Parathyroid adenoma (tissue), 2 donors: ENCODE measurements around the gene PDE9A.

Source experiments
- H2AFZ ChIP-seq: fragments of 300-600 bp; sonication (generic); one replicate; pipeline ENCODE4 v1.7.0; 2017; ENCODE audit warnings: antibody characterized with exemption, mild to moderate bottlenecking
- H3K27ac ChIP-seq: fragments of 300-600 bp; sonication (generic); one replicate; pipeline ENCODE4 v1.7.0; 2017
- H3K27me3 ChIP-seq: fragments of 300-600 bp; sonication (generic); one replicate; pipeline ENCODE4 v1.7.0; 2017; ENCODE audit warnings: low read length; ENCODE audit not compliant: control insufficient read depth, insufficient read depth
- H3K36me3 ChIP-seq: fragments of 300-600 bp; sonication (generic); one replicate; pipeline ENCODE4 v1.7.0; 2017; ENCODE audit warnings: low read length; ENCODE audit not compliant: control insufficient read depth, insufficient read depth
- H3K4me1 ChIP-seq: fragments of 300-600 bp; sonication (generic); one replicate; pipeline ENCODE4 v1.7.0; 2017; ENCODE audit warnings: control low read depth
- H3K4me2 ChIP-seq: fragments of 300-600 bp; sonication (generic); one replicate; pipeline ENCODE4 v1.7.0; 2017; ENCODE audit warnings: low read length
- H3K4me3 ChIP-seq: fragments of 300-600 bp; sonication (generic); one replicate; pipeline ENCODE4 v1.7.0; 2017; ENCODE audit warnings: low read depth, low read length
- H3K79me2 ChIP-seq: fragments of 300-600 bp; sonication (generic); one replicate; pipeline ENCODE4 v1.7.0; 2017; ENCODE audit warnings: control low read depth
- H3K9ac ChIP-seq: fragments of 300-600 bp; sonication (generic); one replicate; pipeline ENCODE4 v1.7.0; 2017; ENCODE audit warnings: mild to moderate bottlenecking
- H3K9me3 ChIP-seq: fragments of 300-600 bp; sonication (generic); one replicate; pipeline ENCODE4 v1.7.0; 2017; ENCODE audit warnings: low read length; ENCODE audit not compliant: control insufficient read depth
- TF ChIP-seq, protein P1 (sequence below): fragments of 300-600 bp; sonication (generic); IDR thresholded peaks from one replicate; pipeline ENCODE4 v1.7.0; 2017; ENCODE audit warnings: antibody characterized with exemption, mild to moderate bottlenecking
- donor health status: primary hyperparathyroidism.

The PDE9A gene

DNA sequence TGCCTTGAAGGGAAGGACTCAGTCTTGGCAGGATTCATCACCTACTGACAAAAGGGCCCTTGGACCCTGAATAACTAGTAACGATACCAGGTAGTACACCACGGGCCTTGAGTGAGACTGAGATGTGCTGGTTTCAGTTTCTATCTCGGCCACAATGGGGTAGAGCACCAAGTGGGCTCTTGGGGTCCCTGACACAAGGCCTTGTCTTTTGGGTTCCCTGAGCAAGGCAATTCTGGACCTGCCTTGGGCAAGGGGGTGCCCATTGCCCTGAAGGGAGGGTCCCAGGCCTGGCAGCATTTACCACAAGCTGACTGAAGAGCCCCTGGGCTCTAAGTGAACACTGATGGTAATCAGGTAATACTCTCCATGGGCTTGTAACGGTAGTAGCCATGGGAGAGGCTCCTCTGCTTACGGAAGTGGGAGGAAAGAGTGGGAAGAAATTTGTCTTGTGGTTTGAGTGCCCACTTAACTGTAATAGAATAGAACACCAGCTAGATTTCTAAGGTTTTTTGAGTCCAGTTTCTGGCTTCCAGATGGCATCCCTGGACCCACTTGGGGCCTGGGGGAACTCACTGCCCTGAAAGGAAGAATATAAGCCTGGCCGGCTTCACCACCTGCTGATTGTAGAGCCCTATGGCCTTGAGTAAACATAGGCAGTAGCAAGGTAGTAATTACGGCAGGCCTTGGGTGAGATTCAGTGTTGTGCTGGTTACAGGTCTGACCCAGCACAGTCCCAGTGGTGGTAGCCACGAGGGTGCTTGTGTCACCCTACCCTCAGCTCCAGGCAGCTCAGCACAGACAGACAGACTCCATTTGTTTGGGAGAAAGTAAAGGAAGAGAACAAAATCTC, 167.4 kb downstream of the PDE9A start:
- H3K4me3 ChIP-seq, result no peak overlapping the region
- no peak overlapping the region for H3K4me2 ChIP-seq
- no peaks in the 10 kb centered on the region for H3K9me3 ChIP-seq
- no peaks in the 10 kb centered on the region for H3K27me3 ChIP-seq
- no peaks in the 10 kb centered on the region for H3K4me1 ChIP-seq
- TF ChIP-seq, protein P1, sequence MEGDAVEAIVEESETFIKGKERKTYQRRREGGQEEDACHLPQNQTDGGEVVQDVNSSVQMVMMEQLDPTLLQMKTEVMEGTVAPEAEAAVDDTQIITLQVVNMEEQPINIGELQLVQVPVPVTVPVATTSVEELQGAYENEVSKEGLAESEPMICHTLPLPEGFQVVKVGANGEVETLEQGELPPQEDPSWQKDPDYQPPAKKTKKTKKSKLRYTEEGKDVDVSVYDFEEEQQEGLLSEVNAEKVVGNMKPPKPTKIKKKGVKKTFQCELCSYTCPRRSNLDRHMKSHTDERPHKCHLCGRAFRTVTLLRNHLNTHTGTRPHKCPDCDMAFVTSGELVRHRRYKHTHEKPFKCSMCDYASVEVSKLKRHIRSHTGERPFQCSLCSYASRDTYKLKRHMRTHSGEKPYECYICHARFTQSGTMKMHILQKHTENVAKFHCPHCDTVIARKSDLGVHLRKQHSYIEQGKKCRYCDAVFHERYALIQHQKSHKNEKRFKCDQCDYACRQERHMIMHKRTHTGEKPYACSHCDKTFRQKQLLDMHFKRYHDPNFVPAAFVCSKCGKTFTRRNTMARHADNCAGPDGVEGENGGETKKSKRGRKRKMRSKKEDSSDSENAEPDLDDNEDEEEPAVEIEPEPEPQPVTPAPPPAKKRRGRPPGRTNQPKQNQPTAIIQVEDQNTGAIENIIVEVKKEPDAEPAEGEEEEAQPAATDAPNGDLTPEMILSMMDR, result no peak
- H3K36me3 ChIP-seq, result no peaks in the 10 kb centered on the region
- no peak overlapping the region for H3K9ac ChIP-seq
- no peak overlapping the region for H2AFZ ChIP-seq
- no peak overlapping the region for H3K27ac ChIP-seq
- no peaks in the 10 kb centered on the region for H3K79me2 ChIP-seq
